Ecto neural progenitor cell (in vitro differentiated cells): ENCODE measurements around the gene HADHA.
"Not testable (repeated sequence)": the region's sequence is repeated elsewhere in the genome, so short reads cannot be mapped to it uniquely, and the experiment has no call there.

ENCODE experiments used
- DNase-seq: peaks from one replicate; pipeline ENCODE4 v3.0.0-alpha.2; 2018; ENCODE audit warnings: low spot score

The HADHA gene

DNA sequence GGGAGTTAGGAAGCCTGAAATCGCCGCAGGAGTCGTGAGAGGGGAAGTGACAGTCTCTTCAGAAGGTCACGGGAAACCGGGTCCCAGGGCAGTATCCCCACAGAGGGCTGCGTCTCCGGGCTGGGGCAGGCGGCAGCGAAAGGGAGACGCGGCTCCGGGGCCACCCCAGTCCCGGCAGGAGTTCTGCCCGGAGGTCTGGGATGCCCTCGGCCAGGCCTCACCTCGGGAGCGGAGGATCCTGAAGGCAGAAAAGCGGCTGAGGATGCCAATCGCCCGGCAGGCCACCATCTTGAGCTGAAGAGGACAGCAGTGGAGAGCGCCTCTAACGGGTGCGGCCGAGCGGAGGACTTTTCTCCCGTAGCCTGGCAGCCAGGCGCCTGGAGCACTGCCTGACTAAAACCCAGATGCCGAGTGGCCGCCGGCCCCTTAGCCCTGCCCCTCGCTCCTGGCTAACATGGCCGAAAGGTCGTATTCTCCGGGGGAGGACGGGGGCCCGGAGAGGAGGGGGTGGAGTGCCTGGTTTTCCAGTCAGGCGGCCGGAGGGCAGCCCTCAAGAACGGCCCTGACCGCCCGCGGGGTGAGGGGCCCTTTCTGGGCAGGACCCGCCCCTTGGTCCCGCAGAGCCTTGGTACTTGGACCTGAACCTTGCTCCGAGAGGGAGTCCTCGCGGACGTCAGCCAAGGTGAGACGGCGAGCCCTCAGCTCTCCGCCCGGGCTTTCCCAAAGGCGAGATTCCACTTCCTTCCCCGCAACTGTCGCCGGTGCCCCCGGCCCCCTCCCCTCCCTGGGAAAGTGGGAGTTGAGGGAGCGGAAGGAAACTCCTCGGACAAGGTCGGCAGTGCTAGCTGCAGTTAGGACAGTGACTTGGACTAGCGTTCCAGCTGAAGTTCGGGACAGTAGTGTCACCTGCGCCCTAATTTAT is at the start of gene HADHA, which contains the start of gene HADHB:
Gene HADHA, minus strand, starts transcription at position 324 of the 922 bp plus-strand sequence. Its CDS starts 36 bp downstream, at position 288.
Gene HADHB, plus strand, starts transcription at position 631 of the 922 bp plus-strand sequence. CDS start 9,316 bp downstream, outside the sequence.
- DNase-seq = peak; percentile 93

DNA sequence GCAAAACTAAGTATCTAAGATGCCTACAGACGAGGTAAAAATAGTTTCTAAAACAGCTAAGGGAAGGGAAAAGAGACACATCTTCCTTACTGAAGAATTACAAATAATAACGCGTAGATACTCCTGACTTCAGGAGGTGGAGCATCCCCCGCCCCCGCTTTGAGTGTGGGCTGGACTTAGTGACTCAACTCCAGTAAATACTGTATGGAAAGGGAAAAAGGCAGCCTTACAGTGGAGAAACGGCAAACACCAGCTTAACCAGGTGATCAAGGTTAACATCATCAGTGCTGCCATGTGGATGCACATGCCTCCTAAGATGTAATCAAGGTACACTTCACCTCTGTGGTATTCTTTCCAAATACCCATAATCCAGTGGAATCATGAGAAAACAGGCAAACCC is 48.2 kb upstream of the HADHA start:
- no peak for DNase-seq

DNA sequence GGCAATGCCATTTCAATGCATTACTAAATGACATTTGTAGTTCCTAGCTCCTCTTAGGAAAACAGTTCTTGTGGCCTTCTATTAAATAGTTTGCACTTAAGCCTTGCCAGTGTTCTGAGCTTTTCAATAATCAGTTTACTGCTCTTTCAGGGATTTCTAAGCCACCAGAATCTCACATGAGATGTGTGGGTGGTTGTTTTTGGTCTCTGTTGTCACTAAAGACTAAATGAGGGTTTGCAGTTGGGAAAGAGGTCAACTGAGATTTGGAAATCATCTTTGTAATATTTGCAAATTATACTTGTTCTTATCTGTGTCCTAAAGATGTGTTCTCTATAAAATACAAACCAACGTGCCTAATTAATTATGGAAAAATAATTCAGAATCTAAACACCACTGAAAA is 45.6 kb upstream of the HADHA start:
- no peak for DNase-seq

DNA sequence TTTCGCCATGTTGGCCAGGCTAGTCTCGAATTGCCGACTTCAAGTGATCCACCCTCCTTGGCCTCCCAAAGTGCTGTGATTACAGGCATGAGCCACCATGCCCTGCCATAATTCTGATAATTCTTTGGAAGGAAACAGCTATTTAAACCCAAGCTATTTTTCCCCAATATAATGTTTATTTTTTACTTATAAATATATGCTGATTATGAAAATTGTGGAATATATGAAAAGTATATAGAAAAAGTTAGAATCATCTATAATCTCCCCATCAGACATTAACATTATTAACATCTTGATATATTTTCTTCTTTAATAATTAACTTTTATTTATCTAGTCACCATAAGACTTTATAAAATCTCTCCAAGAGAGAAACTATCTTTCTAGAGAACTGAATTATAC is 41.5 kb upstream of the HADHA start:
- no peak for DNase-seq

DNA sequence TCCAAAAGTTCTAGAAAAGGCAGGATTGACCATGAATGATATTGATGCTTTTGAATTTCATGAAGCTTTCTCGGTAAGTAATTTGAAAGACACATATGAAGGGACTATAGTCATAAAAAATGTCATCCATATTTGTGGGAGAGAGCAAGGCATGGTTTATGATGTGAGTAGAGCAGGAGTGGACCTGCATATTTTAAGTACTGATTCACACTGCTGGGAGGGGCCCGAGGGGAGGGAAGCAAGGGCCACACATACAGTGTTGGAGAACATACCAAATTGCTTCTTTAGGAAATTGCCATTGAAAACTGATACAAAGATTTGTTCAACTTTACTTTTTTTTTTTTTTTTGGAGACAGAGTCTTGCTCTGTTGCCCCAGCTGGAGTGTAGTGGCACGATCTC is 39.7 kb upstream of the HADHA start:
- no peak for DNase-seq

DNA sequence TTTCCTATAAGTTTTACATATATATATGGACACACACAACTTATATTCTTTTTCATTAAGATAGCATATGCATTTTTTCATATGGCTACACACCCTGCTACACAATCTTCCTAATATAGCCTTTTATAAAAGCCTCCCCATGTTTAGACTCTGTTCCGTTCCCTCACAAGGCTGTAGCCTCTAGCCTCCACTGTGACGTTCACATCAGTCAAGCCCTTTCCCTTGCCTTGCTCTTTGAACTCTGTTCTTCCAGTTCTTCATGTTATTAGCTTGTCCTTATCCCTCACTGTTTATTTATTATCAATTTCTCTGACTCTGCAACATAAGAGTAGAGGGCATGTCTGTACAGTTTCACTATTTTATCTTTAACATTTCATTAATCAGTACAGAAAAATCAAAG is 39.2 kb upstream of the HADHA start:
- no peak for DNase-seq

DNA sequence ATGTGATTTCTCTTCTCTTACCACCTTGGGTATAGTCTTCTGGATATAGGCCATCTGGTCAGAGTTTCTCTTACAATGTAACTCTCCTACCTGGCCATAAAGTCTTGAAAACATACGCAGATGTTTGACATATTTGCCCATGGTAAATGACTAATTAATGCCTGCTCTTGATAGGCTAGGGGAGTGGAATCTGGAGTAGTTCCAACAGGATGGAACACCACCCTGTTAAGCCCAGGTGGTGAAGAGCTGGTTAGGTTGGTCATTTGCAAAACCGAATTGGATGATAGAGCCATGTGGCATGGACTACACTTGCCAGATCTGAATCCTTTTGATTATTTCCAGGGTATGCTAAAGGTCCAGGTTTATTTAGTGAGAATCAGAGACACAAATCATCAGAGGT is 36.8 kb upstream of the HADHA start:
- no peak for DNase-seq

DNA sequence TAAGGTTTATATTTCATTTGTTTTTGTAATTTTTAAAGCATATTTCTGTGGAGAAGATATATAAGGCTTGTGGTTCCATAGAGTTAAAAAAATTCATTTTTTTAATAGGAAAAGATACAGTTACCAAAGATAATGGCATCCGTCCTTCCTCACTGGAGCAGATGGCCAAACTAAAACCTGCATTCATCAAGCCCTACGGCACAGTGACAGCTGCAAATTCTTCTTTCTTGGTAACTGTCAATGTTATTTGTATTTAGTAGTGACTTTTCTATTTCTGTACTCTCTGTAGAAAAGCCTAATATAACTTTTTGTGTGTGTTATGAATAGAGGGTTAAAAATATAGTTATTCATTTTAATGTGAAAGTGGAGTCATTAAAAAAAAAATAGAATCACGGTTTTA is 35.5 kb upstream of the HADHA start:
- no peak for DNase-seq

DNA sequence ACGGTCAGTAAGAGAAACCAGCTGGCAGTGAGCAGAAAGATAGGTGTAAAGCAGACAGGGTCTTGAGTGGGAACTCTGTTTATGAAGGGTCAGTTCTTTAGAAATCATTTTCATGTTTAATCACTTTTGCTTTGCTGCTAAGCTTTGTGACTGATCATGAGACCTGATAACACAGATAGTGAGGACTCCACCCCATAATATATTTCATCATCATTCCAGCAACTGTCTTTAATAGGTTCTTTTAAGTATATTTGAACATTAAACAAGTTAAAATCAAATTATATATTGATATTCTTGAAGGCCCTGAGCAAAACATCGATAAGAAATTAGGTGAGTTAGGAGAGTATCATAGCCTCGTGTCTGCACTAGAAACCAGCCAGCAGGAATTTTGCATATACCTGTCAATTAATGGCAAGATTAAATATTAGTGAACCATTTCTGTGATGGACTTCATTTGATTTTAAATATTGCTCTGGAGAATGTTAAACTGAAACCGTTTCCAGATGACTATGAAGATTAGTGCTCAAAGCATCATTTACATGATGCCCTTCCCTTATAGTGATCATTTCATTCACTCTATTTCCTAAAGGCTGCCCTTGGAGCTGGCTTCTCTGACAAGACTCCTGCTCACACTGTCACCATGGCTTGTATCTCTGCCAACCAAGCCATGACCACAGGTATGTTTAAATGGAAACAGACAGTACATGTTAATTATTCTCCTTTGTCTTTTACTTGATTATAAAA is 32.2 kb upstream of the HADHA start:
- DNase-seq = no peak

DNA sequence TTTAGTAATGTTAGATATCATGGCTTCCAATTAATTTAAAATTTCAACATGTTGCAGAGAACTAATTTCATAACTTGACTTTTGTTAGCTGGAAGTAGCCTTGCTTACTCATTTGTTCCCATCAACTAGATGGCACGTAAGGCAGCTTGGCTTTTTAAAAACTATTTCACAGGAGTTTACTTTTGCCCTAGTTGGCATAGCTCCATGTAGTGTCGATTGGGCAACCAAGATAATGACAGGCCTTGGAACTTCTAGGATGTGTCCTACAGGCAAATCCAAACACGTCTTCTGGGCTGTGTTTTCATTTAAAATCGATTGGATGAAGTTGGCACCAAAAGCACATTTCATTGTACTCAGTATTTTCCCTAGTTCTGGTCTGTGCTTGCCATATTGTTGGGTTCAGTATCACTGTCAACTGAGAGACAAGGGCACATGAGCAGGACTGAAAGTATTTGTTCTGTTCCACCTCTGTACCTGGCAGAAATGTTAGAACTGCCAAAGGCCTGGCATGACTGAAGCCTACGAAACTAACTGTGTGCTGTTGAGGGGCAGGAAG is 29.7 kb upstream of the HADHA start:
- DNase-seq = no peak

DNA sequence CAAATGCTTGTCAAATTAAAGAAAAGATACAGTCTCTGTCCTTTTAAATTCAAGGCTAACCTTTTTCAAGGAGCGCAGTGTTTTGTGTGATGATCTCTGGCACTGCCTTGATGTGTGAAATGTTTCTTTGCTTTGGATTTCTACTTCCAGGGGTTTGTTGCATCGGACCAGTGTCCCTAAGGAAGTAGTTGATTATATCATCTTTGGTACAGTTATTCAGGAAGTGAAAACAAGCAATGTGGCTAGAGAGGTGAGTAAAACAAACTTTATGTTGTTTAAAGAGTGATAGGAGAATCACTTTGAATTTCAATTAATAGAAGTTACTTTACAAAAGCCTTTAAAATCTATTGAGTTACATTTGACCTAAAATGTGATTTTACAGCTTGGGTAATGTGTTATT is 29.1 kb upstream of the HADHA start:
- DNase-seq = no peak

DNA sequence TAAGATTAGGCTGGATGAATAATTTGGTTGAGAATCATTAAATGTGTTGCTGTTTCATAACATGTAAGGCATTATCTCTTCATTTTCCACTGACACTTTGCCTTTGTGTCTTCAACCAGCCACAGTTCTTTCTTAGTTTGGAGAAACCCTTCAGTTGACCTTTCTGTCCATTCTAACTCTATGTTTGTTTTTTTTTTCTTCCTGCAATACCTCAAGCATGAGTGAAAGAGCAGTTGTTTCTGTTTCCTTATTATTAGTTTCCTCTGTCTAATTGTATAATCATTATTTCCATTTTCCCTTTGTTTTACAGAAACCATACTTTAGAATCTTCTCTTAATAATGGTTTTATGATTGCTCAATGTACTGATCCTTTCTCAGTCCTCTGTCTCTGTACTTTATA is 25.9 kb upstream of the HADHA start:
- no peak for DNase-seq

DNA sequence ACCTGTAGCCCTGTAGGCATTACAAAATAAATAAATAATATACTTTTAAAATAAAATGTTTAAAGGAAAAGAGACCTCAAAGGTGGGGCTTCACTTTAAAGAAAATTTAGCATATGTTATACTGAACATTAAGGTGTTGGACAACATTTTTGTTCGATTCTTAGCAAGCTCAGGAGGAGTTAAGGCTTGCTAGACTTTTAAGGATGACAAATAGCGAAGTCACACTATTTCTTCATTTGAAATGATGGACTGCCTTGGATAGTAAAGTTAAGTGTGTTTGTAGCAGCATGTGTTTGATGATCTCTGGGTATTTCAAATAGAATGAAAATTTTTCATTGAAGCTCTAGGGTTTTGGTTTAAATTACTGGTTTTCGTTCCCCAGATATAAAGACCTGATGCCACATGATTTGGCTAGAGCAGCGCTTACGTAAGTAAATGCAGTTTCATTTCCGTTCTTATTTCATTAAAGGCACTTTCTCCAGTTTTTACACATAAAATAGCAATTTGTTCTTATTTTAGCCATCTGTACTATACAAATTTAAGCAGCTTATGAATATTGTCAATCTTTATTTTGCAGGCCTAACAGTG is 25.2 kb upstream of the HADHA start:
- DNase-seq = no peak

DNA sequence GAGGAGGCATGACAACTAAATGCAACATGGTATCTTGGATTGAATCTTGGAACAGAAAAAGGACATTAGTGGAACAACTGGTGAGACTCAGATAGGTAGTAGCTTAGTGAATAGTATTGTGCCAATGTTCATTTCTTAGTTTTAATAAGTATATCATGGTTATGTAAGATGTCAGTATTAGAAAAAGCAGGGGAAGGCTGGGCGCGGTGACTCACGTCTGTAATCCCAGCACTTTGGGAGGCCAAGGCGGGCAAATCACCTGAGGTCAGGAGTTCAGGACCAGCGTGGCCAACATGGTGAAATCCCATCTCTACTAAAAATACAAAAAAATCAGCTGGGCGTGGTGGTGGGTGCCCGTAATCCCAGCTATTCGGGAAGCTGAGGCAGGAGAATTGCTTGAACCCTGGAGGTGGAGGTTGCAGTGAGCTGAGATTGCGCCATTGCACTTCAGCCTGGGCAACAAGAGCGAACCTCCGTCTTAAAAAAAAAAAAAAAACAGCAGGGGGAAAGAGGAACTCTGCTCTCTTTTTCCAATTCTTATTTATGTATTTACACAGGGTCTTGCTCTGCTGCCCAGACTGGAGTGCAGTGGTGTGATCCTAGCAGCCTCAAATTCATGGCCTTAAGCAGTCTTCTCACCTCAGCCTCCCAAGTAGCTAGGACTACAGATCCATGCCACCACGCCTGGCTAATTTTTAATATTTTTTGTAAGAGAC is 24.4 kb upstream of the HADHA start:
- DNase-seq = not testable (repeated sequence)

DNA sequence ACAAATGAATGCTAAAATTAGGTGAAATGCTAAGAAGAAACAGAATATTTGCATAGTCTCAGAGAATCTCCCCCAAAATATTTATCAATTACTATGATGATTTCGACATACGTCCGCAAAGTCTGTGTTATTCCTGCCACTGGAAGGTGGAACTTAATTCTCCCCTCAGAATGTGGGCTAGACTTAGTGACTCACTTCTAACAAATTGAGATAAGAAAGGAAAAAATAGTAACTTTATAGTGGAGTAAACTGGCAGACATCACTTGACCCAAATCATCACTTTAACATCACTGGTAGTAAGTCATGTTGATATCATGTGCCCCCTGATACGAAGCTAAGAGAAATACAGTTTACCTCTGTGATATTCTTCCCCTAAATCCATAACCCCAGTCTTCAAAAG is 23.8 kb upstream of the HADHA start:
- DNase-seq = no peak

DNA sequence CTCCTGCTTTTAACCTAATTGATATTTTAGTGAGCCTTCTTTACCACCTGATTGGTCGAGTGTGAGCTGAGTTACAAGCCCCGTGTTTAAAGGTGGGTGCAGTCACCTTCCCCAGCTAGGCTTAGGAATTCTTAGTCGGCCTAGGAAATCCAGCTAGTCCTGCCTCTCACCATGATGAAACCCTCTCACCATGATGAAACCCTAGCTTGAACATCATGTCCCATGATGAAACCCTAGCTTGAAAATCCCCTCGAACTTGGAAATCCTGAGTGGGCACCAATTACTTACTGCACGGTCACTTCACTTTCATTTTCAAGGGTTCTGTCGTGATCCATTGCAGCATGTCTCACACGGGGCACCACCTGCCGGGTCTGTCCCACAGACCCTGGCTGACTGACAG is 14.4 kb upstream of the HADHA start:
- not testable (repeated sequence) for DNase-seq

DNA sequence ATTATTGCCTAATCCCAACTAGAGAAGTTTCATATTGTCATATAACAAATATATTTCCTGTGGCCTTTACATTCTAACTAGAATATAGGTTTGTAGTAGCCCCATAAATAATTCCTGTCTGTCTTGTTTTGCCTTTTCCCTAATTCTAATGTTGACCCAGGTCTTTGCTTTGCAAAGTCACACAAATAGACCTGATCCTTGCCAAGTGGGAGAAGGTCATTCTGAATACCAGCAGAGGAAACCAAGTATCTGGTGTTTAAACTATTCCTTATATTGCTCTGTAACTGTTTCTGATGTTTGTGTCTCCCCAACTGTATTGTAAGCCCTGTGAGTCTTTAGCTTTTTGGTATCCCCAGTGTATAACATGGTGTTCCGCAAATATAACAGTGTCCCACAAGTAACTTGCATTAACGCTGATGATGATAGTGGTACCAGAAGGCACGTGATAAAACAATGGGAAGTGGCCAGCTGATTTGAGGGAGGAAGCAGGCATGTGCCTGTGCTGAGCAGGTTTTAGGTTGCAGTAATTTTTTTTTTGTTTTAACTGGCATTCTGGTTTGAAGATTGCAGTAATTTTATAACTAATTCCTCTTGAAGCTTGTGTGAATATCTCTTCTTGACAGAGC is 11.4 kb upstream of the HADHA start:
- DNase-seq = no peak

DNA sequence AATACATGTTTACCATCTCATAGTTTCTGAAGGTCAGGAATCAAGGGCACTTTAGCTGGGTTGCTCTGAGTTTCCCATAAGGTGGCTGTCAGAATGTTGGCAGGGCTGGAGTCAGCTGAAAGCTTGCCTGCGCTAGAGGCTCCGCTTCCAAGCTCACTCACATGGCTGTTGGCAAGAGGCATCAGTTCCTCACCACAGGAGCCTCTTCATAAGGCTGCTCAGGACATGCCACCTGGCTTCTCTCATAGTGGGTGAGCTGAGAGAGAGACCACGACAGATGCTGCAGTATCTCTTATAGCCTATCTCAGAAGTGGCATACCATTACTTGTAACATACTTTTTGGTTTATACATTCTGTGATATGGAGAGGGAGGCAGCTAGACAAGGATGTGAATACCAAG is 7.5 kb upstream of the HADHA start:
- DNase-seq = no peak

DNA sequence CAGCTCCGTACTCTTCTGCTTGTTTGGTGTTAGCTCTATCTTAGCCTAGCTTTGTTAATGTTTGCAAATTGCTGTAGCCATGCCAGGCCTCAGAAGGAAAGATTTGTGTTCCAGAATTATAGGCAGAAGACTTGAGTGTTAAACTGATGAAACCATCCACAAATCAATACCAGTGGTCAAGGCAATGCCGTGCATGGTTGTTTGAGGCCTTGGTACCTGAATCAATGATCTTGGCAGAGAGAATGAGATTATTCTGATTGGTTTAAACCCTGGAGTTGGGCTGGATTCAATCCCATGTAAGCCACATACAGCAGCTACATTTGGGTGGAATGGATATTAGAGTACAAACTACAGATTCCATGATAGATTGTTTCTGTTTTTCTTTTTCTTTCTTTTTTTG is 5.2 kb upstream of the HADHA start:
- DNase-seq = no peak

DNA sequence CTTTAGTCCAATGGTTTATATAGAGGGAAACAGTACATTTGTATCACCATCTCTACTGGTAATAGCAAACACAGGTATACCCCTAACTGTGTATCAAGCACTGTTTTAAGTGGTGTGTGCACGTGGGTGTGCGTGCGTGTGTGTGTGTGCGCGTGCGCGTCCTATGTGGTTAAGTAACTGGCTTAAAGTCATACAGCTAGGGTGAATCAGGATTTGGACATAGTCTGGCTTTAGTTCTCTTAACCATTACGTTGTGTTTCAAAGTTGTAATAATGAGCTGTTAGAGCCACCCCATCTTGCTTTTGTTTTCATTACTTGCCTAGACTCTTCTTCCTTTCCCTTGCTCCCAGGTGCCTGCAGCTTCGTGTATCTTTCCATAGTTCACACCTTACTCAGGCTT is 2.4 kb upstream of the HADHA start:
- no peak for DNase-seq

DNA sequence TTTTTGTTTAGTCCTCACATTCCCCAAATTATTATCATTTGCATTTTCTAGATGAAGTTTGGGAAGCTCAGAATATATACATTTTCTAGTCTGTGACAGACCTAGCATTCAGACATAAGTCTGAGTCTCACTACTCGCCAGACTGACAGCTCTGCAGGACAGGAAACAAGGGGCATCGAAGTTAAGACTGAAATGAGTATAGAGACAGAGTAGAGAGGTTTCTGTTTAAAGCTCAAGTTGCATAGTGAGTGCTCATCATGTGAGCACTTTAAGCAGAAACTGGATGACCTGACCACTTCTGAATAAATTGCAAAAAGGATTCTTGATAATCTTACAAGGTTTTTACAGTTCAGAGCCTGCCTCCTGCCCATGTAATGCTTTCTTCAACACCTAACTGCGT is 1.4 kb upstream of the HADHA start:
- no peak for DNase-seq
